ENCODE data around the gene CCHCR1. TPM values are rescaled to one million over a fixed set of nuclear protein-coding genes. Genes with fewer than 3 reads are reported as not detected.

The CCHCR1 gene
- total and polyA plus RNA-seq, 4 donors = 3.1 to 9.9 (median 6.2) TPM

DNA sequence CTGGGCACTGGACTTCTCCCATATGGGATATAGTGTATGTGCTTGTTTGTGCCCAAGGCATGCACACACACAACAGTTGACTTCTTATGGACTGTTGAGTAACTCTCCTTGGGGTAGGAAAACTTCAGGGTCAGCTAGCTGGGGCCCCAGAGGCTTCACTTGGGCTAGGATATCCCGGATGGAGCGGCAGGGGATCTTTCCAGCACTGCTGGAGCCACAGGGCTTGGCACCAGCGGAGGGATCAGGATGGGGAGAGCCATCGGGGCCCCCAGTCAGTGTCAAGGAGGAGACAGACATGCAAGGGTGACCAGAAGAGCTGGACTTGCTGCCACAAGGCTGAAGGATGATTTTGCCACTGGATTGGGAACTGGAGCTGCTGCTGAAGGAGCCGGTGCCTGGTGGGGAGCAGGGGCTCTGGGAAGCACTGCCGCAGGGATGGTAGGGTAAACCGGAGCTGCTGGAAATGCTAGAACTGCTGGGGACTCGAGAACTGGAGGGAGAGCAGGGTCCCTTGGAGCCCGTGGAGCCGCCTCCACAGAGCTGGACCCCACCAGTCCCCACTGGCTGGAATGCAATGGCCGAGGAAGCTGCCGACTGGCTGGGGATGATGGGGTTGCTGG, 41.6 kb downstream of the CCHCR1 start:
- H3K27me3 ChIP-seq (ENCODE audit: control insufficient read depth in 4 of 4, insufficient read depth in 4 of 4, low read length in 3 of 4) = no peaks in the 10 kb centered on the region
- 84% methylated on average over 12 of the region's 12 CpGs for WGBS
- H3K9me3 ChIP-seq (ENCODE audit: control insufficient read depth in 4 of 4, low read length in 3 of 4) = no peaks in the 10 kb centered on the region
- TF ChIP-seq FOXA1 (IDR thresholded peaks at IDR 0.05) (no peak), NR2F2 (IDR thresholded peaks at IDR 0.05) (no peak), EGR1 (IDR thresholded peaks at IDR 0.05; ENCODE audit: low read depth in 2 of 2) (no peak), RXRA (IDR thresholded peaks at IDR 0.05) (no peak), ATF3 (IDR thresholded peaks at IDR 0.05) (no peak), FOXA2 (IDR thresholded peaks at IDR 0.05) (no peak), GABPA (IDR thresholded peaks at IDR 0.05 in 1 of 2, conservative IDR thresholded peaks at IDR 0.05 in 1 of 2) (no peak)
- TF ChIP-seq, protein P1, sequence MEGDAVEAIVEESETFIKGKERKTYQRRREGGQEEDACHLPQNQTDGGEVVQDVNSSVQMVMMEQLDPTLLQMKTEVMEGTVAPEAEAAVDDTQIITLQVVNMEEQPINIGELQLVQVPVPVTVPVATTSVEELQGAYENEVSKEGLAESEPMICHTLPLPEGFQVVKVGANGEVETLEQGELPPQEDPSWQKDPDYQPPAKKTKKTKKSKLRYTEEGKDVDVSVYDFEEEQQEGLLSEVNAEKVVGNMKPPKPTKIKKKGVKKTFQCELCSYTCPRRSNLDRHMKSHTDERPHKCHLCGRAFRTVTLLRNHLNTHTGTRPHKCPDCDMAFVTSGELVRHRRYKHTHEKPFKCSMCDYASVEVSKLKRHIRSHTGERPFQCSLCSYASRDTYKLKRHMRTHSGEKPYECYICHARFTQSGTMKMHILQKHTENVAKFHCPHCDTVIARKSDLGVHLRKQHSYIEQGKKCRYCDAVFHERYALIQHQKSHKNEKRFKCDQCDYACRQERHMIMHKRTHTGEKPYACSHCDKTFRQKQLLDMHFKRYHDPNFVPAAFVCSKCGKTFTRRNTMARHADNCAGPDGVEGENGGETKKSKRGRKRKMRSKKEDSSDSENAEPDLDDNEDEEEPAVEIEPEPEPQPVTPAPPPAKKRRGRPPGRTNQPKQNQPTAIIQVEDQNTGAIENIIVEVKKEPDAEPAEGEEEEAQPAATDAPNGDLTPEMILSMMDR (IDR thresholded peaks at IDR 0.05; ENCODE audit: low read depth, low read length, missing input control) = no peak
- TF ChIP-seq, protein P2, sequence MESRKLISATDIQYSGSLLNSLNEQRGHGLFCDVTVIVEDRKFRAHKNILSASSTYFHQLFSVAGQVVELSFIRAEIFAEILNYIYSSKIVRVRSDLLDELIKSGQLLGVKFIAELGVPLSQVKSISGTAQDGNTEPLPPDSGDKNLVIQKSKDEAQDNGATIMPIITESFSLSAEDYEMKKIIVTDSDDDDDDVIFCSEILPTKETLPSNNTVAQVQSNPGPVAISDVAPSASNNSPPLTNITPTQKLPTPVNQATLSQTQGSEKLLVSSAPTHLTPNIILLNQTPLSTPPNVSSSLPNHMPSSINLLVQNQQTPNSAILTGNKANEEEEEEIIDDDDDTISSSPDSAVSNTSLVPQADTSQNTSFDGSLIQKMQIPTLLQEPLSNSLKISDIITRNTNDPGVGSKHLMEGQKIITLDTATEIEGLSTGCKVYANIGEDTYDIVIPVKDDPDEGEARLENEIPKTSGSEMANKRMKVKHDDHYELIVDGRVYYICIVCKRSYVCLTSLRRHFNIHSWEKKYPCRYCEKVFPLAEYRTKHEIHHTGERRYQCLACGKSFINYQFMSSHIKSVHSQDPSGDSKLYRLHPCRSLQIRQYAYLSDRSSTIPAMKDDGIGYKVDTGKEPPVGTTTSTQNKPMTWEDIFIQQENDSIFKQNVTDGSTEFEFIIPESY (IDR thresholded peaks at IDR 0.05) = no peak
- no peaks in the 10 kb centered on the region for H3K4me1 ChIP-seq (ENCODE audit: control insufficient read depth in 4 of 4, insufficient read depth in 4 of 4, low read length in 3 of 4)
- no peaks in the 10 kb centered on the region for H3K36me3 ChIP-seq (ENCODE audit: control insufficient read depth in 4 of 4, insufficient read depth in 3 of 4, low read depth in 1 of 4, low read length in 3 of 4)
- no peak overlapping the region for H3K27ac ChIP-seq (ENCODE audit: low read depth in 1 of 2, low read length in 2 of 2)
- H3K4me3 ChIP-seq (ENCODE audit: low read depth in 1 of 3, low read length in 3 of 3) = no peak overlapping the region
- no peak overlapping the region for H3K9ac ChIP-seq (ENCODE audit: low read depth in 1 of 2, low read length in 2 of 2)
- DNase-seq (ENCODE audit: low spot score) = no peak

- H3K27ac ChIP-seq (ENCODE audit: low read depth in 1 of 2, low read length in 2 of 2) = no peak overlapping the region
- no peak overlapping the region for H3K9ac ChIP-seq (ENCODE audit: low read depth in 1 of 2, low read length in 2 of 2)
- no peak overlapping the region for H3K4me3 ChIP-seq (ENCODE audit: low read depth in 1 of 3, low read length in 3 of 3)
- peaks cover 0 to 2% (median 0%) of the 10 kb centered on the region in 4 donors for H3K27me3 ChIP-seq (ENCODE audit: control insufficient read depth in 4 of 4, insufficient read depth in 4 of 4, low read length in 3 of 4)
- H3K9me3 ChIP-seq (ENCODE audit: control insufficient read depth in 4 of 4, low read length in 3 of 4) = no peaks in the 10 kb centered on the region
- WGBS = 60% methylated on average over 9 of the region's 9 CpGs
- H3K4me1 ChIP-seq (ENCODE audit: control insufficient read depth in 4 of 4, insufficient read depth in 4 of 4, low read length in 3 of 4) = no peaks in the 10 kb centered on the region
- DNase-seq (ENCODE audit: low spot score) = no peak
- no peaks in the 10 kb centered on the region for H3K36me3 ChIP-seq (ENCODE audit: control insufficient read depth in 4 of 4, insufficient read depth in 3 of 4, low read depth in 1 of 4, low read length in 3 of 4)
- TF ChIP-seq NR2F2 (IDR thresholded peaks at IDR 0.05) = no peak
- no peak for TF ChIP-seq SP1 (IDR thresholded peaks at IDR 0.05)
- TF ChIP-seq JUND (IDR thresholded peaks at IDR 0.05) = no peak
- TF ChIP-seq HNF4G (IDR thresholded peaks at IDR 0.05) = no peak
- TF ChIP-seq REST (IDR thresholded peaks at IDR 0.05) = no peak
- TF ChIP-seq, protein P3, sequence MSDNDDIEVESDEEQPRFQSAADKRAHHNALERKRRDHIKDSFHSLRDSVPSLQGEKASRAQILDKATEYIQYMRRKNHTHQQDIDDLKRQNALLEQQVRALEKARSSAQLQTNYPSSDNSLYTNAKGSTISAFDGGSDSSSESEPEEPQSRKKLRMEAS (IDR thresholded peaks at IDR 0.05) = no peak
- no peak for TF ChIP-seq ATF3 (IDR thresholded peaks at IDR 0.05)
- TF ChIP-seq FOXA2 (IDR thresholded peaks at IDR 0.05) = no peak
- no peak for TF ChIP-seq YY1 (IDR thresholded peaks at IDR 0.05)
- TF ChIP-seq, protein P2 (IDR thresholded peaks at IDR 0.05) = no peak
- no peak for TF ChIP-seq TAF1 (conservative IDR thresholded peaks at IDR 0.05)
- no peak for TF ChIP-seq HNF4A (conservative IDR thresholded peaks at IDR 0.05)
- no peak for TF ChIP-seq EGR1 (IDR thresholded peaks at IDR 0.05; ENCODE audit: low read depth in 2 of 2)
- no peak for TF ChIP-seq RXRA (IDR thresholded peaks at IDR 0.05)
Measured at GRCh38 chr6:31114970-31115849, 42.4 kb downstream of the CCHCR1 start.
